ENCODE data around the gene TBXAS1.

DNA sequence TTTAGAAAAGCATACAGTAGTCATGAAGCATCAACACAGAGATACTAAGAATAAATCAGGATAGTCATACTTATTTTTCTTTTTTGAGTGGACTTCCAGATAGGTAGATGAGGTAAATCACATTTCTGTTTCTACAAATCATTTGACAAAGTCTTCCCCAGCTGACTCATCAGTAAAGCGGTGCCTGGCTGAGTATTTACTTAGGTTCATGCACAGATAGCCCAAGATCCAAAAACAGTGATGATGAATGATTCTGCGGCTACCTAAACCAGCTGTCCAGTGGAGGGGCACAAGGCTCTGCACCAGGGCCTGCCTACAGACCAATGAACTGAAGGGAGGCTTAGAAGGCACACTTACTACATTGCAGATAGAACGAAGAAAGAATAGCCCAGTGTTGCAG, 120.6 kb downstream of the TBXAS1 start:
- TF ChIP-seq, protein P1, sequence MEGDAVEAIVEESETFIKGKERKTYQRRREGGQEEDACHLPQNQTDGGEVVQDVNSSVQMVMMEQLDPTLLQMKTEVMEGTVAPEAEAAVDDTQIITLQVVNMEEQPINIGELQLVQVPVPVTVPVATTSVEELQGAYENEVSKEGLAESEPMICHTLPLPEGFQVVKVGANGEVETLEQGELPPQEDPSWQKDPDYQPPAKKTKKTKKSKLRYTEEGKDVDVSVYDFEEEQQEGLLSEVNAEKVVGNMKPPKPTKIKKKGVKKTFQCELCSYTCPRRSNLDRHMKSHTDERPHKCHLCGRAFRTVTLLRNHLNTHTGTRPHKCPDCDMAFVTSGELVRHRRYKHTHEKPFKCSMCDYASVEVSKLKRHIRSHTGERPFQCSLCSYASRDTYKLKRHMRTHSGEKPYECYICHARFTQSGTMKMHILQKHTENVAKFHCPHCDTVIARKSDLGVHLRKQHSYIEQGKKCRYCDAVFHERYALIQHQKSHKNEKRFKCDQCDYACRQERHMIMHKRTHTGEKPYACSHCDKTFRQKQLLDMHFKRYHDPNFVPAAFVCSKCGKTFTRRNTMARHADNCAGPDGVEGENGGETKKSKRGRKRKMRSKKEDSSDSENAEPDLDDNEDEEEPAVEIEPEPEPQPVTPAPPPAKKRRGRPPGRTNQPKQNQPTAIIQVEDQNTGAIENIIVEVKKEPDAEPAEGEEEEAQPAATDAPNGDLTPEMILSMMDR (IDR thresholded peaks at IDR 0.05 in 4 of 5, conservative IDR thresholded peaks at IDR 0.05 in 1 of 5) = no peak
- no peak for TF ChIP-seq POLR2A (IDR thresholded peaks at IDR 0.05)

All from gastrocnemius medialis (tissue), 4 donors.